B cell (primary cell): Measurements from ENCODE around the gene VTI1A. TPM values are rescaled to one million over a fixed set of nuclear protein-coding genes. Genes with fewer than 3 reads are reported as not detected.

Experiments
- ATAC-seq: fragments of 200-7000 bp; cut with Tn5 transposase; one replicate; pipeline ENCODE4 v1.10.0; 2021; ENCODE audit warnings: low read depth, mild to moderate bottlenecking, moderate number of reproducible peaks, moderate library complexity
- CTCF ChIA-PET: fragments of 350-600 bp; sonication (Branson Sonifier 250); formaldehyde crosslinking; loops from one replicate; lab custom pipeline; 2021; ENCODE audit warnings: antibody characterized with exemption, inconsistent platforms; lab: Charles Lee
- POLR2A ChIA-PET: fragments of 350-600 bp; sonication (Branson Sonifier 250); formaldehyde crosslinking; loops from one replicate; lab custom pipeline; 2021; ENCODE audit warnings: antibody characterized with exemption; lab: Charles Lee
- DNase-seq: peaks from one replicate; pipeline ENCODE4 v3.0.0; 2013
- H2AFZ ChIP-seq: 2 replicates; pipeline ENCODE4 v1.6.1; 2012; ENCODE audit warnings: mild to moderate bottlenecking, low read depth, low read length; ENCODE audit not compliant: insufficient read depth, poor library complexity, severe bottlenecking
- H3K27ac ChIP-seq, 2 donors: 1 replicate in 1 of 2; 2 replicates in 1 of 2; pipeline ENCODE4 v1.5.1; 2012 to 2013; ENCODE audit warnings: low read length in 2 of 2, mild to moderate bottlenecking in 2 of 2, moderate library complexity in 1 of 2
- H3K27me3 ChIP-seq, 4 experiments: fragments of 200-600 bp in 1 of 4; sonication (generic) in 1 of 4; replicated peaks in 1 of 4; 1 replicate in 2 of 4; 2 replicates in 2 of 4; pipeline versions ENCODE4 v1.6.1 to v1.7.0; 2013 to 2016; ENCODE audit warnings: low read length in 3 of 4, mild to moderate bottlenecking in 2 of 4, mixed read lengths in 1 of 4, moderate library complexity in 1 of 4; ENCODE audit not compliant: insufficient read depth in 4 of 4, control insufficient read depth in 3 of 4; ENCODE audit errors: control extremely low read depth in 1 of 4
- H3K36me3 ChIP-seq, 2 experiments: replicated peaks in 1 of 2; 1 replicate in 1 of 2; 2 replicates in 1 of 2; pipeline versions ENCODE4 v1.6.1 to v1.7.1; 2013; ENCODE audit warnings: low read length in 1 of 2; ENCODE audit not compliant: insufficient read depth in 2 of 2, control insufficient read depth in 1 of 2; ENCODE audit errors: control extremely low read depth in 1 of 2, extremely low read depth in 1 of 2
- H3K4me1 ChIP-seq, 2 donors: fragments of 200-600 bp in 1 of 2; sonication (generic) in 1 of 2; 1 replicate in 1 of 2; 2 replicates in 1 of 2; pipeline versions ENCODE4 v1.5.1 to v1.6.1; 2013 to 2017; ENCODE audit warnings: low read length in 2 of 2; ENCODE audit not compliant: control insufficient read depth in 2 of 2, insufficient read depth in 2 of 2
- H3K4me2 ChIP-seq: replicated peaks from 2 replicates; pipeline ENCODE3; 2012; ENCODE audit warnings: mild to moderate bottlenecking, low read depth, low read length; ENCODE audit not compliant: poor library complexity, severe bottlenecking
- H3K4me3 ChIP-seq, 5 experiments: fragments of 200-600 bp in 1 of 5; sonication (generic) in 1 of 5; 1 replicate in 3 of 5; 2 replicates in 2 of 5; pipeline versions ENCODE4 v1.5.1 to v1.7.0; 2011 to 2016; ENCODE audit warnings: low read length in 4 of 5, mild to moderate bottlenecking in 4 of 5, low read depth in 2 of 5, control low read depth in 1 of 5, moderate library complexity in 1 of 5; ENCODE audit not compliant: insufficient read depth in 1 of 5; ENCODE audit errors: control extremely low read depth in 1 of 5, extremely low read depth in 1 of 5
- H3K79me2 ChIP-seq: fragments of 200-600 bp; sonication (generic); one replicate; pipeline ENCODE4 v1.6.0; 2016; ENCODE audit warnings: low read length; ENCODE audit not compliant: control insufficient read depth, insufficient read depth
- H3K9ac ChIP-seq: fragments of 200-600 bp; sonication (generic); 2 replicates; pipeline ENCODE4 v1.6.1; 2017; ENCODE audit warnings: mild to moderate bottlenecking, low read length, moderate library complexity
- H3K9me3 ChIP-seq, 3 donors: one replicate each; pipeline versions ENCODE4 v1.6.1 to v1.7.1; 2013; ENCODE audit warnings: low read length in 2 of 3; ENCODE audit not compliant: control insufficient read depth in 2 of 3, insufficient read depth in 1 of 3; ENCODE audit errors: control extremely low read depth in 1 of 3
- H4K20me1 ChIP-seq: 2 replicates; pipeline ENCODE4 v1.6.0; 2012; ENCODE audit warnings: mild to moderate bottlenecking, low read length; ENCODE audit not compliant: insufficient read depth, control insufficient read depth, poor library complexity, severe bottlenecking
- H3K27ac Mint-ChIP-seq: one replicate; pipeline ENCODE4 v1.8.0; 2021; ENCODE audit warnings: mixed read lengths
- H3K27me3 Mint-ChIP-seq: one replicate; pipeline ENCODE4 v1.8.0; 2021; ENCODE audit warnings: mixed read lengths
- H3K4me1 Mint-ChIP-seq: one replicate; pipeline ENCODE4 v1.8.0; 2021; ENCODE audit warnings: mixed read lengths
- H3K4me3 Mint-ChIP-seq: one replicate; pipeline ENCODE4 v1.8.0; 2021; ENCODE audit warnings: mixed read lengths
- H3K9me3 Mint-ChIP-seq: one replicate; pipeline ENCODE4 v1.8.0; 2022; ENCODE audit warnings: mixed read lengths; ENCODE audit not compliant: insufficient read depth
- EZH2 ChIP-seq: IDR thresholded peaks from 2 replicates; pipeline ENCODE4 v1.6.1; 2012; ENCODE audit warnings: borderline replicate concordance, low read depth, mild to moderate bottlenecking, moderate library complexity, low read length; ENCODE audit not compliant: insufficient read depth, poor library complexity, severe bottlenecking
- WGBS: methylation state at CpG from one replicate; pipeline ENCODE4 v1.1.5; 2013; ENCODE audit warnings: missing lambda C conversion rate; ENCODE audit not compliant: insufficient coverage; 5-methylcytosine and 5-hydroxymethylcytosine counted together
- intact Hi-C: fragments of 100-400 bp; cut with micrococcal nuclease; formaldehyde crosslinking; loops from one replicate; pipeline ENCODE4 v1.10.0; 2022
- polyA plus RNA-seq: library from polyadenylated mRNA; depleted of rRNA; stranded (reverse); fragments of >200 nt; gene quantifications from 2 replicates; pipeline ENCODE4 v1.2.3, GENCODE V29; 2012
- total RNA-seq, 2 donors: library from RNA; stranded (reverse); fragments of 120-200 nt in 1 of 2; gene quantifications; 1 replicate in 1 of 2; 2 replicates in 1 of 2; pipeline versions ENCODE4 v1.2.3 to v1.2.4, GENCODE V29; 2013 to 2022
- TF ChIP-seq, protein P1 (sequence below): fragments of 200-600 bp; IDR thresholded peaks from one replicate; pipeline ENCODE4 v1.8.0; 2022; ENCODE audit warnings: antibody characterized with exemption, mild to moderate bottlenecking

Gene VTI1A
- total and polyA plus RNA-seq, 2 donors (not counting 1 experiment from before 2014, with no cell fraction given) = 20.0 to 84.1 TPM

DNA sequence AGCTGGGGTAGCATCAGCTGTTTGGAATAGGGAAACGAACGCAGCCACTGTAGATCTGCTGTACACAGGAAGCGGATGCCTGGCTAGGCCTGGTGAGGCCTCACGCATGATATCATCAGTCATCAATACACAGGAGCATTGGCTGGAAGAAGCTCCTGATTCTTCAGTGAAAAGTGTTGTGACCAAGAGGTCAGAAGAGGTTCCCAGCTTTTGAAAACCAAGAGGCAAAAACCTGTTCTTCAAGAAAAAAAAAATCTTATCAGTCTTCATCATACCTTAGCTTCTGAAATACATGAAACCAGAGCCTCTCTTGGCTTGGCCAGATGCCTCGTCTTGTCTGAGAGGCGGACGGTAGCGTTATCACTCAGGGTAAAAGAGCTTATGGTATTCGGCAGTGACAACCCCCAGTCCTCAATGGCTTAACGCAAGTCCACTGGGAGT is 363.7 kb downstream of the VTI1A start:
- Mint-ChIP-seq H3K4me3 (no peak overlapping the region), H3K4me1 (no peaks in the 10 kb centered on the region), H3K27ac (no peak overlapping the region), H3K9me3 (no peaks in the 10 kb centered on the region), H3K27me3 (no peaks in the 10 kb centered on the region)
- no peak overlapping the region for H3K9ac ChIP-seq
- intact Hi-C loops = no loop called here
- no peak overlapping the region for H2AFZ ChIP-seq
- no peaks in the 10 kb centered on the region for H3K79me2 ChIP-seq
- no peaks in the 10 kb centered on the region for H4K20me1 ChIP-seq
- no peaks in the 10 kb centered on the region for H3K9me3 ChIP-seq
- no peak overlapping the region for H3K4me2 ChIP-seq
- ChIA-PET CTCF (no interaction called here), POLR2A (no interaction called here)
- no peak overlapping the region for H3K27ac ChIP-seq
- TF ChIP-seq, protein P1, sequence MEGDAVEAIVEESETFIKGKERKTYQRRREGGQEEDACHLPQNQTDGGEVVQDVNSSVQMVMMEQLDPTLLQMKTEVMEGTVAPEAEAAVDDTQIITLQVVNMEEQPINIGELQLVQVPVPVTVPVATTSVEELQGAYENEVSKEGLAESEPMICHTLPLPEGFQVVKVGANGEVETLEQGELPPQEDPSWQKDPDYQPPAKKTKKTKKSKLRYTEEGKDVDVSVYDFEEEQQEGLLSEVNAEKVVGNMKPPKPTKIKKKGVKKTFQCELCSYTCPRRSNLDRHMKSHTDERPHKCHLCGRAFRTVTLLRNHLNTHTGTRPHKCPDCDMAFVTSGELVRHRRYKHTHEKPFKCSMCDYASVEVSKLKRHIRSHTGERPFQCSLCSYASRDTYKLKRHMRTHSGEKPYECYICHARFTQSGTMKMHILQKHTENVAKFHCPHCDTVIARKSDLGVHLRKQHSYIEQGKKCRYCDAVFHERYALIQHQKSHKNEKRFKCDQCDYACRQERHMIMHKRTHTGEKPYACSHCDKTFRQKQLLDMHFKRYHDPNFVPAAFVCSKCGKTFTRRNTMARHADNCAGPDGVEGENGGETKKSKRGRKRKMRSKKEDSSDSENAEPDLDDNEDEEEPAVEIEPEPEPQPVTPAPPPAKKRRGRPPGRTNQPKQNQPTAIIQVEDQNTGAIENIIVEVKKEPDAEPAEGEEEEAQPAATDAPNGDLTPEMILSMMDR = no peak
- no peak for TF ChIP-seq EZH2
- no peaks in the 10 kb centered on the region for H3K27me3 ChIP-seq
- H3K4me3 ChIP-seq = no peak overlapping the region
- H3K4me1 ChIP-seq = no peaks in the 10 kb centered on the region
- peaks cover 0 to 7% of the 10 kb centered on the region in 2 experiments for H3K36me3 ChIP-seq
- ATAC-seq (no peak), DNase-seq (no peak)
- 100% methylated on average over 6 of the region's 10 CpGs for WGBS

DNA sequence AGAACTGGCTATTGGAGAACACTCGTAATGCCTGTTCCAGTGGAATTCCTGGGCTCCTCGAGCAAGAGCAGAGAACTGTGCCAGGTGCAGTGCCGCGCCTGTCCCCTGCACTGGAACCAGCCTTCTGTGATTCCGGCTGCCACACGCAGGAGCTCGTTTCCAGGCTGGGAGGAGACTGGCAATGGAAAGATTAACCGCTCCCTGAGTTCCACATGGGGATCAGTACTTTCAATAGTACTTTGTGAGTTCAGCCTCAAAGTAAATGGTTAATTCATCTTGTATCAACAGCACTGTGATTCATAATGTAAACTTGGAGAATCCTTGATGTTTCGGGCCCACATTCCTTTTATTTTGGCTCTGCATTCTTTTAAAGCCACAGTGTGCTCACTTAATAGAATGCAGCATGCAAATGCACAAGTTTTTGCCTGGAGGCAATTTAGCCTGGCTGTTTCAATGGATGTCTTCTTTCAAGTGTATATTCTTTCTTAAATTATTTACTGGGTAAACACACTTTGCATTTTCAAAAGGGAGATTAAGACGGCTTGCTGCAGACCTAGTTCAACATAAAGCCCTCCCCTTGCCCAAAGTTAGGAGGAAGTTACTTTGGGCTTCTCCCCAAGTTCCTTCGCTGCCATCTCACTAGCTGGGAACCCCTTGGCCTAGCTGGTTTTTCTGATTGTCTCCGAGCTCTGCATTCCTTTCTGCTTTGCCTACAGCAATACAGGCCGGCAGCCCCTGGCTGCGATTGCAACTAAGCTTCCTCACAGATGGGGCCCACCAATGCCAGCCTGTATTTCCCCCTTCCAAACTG is 364.9 kb downstream of the VTI1A start:
- Histone ChIP-seq H3K4me3 (no peak overlapping the region), H3K27me3 (no peaks in the 10 kb centered on the region)
- CTCF ChIA-PET = interaction anchor here (1.0 kb wide), 1 partner anchor 22 kb away, joined by 3 read pairs; no protein-coding TSS in a partner anchor

More for the DNA sequence above, 364.9 kb downstream of the VTI1A start:
- POLR2A ChIA-PET = no interaction called here
- Mint-ChIP-seq H3K4me1 (no peaks in the 10 kb centered on the region), H3K4me3 (no peak overlapping the region), H3K27ac (no peak overlapping the region), H3K9me3 (no peaks in the 10 kb centered on the region), H3K27me3 (no peaks in the 10 kb centered on the region)
- intact Hi-C loops = no loop called here
- Histone ChIP-seq H3K27ac (no peak overlapping the region), H3K79me2 (no peaks in the 10 kb centered on the region), H3K36me3 (peaks cover 0 to 13% of the 10 kb centered on the region in 2 experiments), H3K9ac (no peak overlapping the region), H3K4me1 (no peaks in the 10 kb centered on the region), H2AFZ (no peak overlapping the region), H4K20me1 (no peaks in the 10 kb centered on the region), H3K9me3 (no peaks in the 10 kb centered on the region), H3K4me2 (no peak overlapping the region)
- ATAC-seq (no peak), DNase-seq (no peak)
- no peak for TF ChIP-seq EZH2
- TF ChIP-seq, protein P1 = no peak
- 97% methylated on average over 12 of the region's 14 CpGs for WGBS
